ENCODE results near the gene PPP2R2B.
A peak's percentile ranks its signal among the peaks of the same experiment; 100 is the strongest.

PPP2R2B gene

DNA sequence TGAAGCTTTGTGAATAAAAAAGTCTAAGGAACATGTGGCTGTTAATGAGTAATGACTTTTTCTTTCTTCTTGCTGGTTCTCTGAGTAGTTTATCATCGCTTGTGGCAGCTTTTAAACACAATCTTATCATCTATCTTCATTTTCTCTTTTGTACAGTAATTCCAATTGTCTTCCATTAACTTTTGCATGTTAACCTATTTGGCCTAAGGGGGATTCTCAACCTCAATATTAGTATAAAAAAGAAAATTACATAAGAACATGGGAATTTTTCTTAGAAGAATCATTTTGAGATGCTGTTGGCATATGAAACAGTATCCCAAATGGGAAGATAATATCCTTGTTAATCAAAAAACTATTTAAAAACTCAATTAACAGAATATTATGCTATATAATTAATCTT, 182.9 kb downstream of the PPP2R2B start:
- DNase-seq, result no peak

DNA sequence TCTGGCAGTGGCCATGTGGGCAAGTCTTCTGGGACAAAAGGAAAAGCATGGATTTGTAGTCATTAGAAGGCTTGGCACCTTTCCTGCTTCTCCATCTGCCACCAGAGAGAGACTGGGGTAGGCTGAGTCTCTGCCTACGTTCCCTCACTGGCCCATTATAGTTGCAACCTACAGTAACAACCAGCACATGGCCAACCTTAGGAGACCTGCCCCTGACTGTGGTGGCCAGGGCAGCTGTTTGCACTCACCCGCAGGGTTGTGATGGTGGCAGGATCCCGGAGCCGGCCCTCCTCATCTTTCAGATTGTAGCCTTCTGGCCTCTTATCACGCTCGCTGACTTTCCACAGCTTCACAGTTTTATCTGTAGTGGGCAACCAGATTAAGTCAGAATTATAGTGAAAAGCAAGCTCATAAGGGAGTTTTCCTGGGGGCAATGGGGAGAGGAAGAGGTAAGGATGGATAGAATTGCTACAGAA, 187.6 kb downstream of the PPP2R2B start:
- no peak for DNase-seq

DNA sequence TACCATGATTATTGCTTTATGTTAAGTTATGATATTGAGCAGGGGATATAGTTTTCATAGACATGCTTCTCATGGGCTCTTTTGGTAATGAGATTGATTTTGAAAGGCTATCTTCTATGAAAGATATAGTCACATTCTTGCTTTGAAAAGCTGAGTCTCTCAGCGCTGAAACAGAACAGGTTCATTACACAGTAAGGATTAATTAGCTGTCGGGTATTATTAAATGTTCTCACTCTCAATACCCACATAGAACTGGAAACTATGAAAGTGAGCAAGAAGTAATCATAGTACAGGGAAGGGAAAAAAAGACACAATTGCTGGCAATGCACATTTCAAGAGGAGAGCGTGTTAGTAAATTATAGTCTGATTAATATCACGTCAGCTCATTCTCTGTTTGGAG, 190.9 kb downstream of the PPP2R2B start:
- no peak for DNase-seq

GRCh38 chr5:146683861-146684260, 194.7 kb downstream of the PPP2R2B start:
- no peak for DNase-seq

DNA sequence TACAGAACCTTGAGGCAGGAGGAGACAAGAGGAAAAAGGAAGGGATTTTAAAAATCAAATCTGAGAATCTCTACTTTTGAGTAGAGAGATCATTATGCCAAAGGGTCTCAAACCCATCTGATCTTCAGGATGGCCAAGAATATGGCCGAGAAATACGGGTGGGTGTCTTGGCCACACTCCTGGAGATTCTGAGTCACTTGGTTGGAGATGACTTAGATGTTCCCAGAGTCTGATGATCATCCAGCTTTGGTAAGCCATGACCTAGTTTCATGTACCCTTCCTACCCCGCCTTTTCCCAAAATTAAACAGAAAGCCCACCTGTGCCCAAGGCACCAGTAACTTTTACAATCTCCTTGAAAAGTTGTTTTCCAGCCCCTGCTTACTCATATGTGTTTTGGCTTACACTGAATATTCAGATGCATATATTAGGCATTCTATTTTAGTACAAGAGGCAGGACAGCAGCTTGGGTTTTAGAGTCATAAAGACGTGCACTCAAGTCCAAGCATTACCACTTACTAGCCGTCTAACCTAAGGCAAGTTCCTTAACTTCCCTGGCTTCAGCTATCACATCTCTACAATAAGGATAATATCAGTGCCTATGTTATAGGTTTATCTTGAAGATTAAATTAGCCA, 195.5 kb downstream of the PPP2R2B start:
- DNase-seq, result no peak

- DNase-seq, result no peak
Measured at GRCh38 chr5:146681585-146682105, 196.9 kb downstream of the PPP2R2B start.

DNA sequence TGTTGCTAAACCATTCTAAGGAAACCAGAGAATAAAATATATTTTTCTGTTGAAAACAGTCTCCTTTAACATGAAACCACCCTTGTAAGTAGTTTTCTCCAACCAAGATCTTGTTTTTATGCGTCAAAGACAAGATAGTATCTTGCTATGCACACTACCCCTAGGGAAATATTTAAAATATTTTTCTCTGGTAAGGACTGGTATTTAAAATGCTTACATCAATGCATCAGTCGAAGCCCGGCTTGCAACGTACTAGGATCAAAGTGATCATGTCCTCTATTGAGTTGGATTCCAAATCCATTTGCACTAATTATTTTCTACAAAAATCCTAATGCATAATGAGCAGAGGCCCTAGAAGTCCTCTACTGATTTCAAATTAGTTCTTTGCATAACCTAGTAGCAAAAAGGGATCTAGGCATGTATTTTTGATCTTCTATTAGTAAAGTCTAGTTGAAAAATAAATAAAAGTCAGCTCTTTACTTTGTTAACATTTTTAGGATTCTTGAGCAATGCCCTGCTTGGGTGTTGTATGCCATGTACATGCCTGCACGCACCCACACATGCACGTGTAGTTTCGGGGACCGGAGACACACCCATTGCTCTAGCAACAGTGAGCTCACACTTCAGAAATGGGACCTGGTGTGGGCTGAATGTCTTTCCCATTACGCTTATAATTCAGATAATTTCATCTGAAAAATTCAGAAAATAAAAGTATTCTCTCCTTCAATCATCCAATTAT, 197.5 kb downstream of the PPP2R2B start:
- DNase-seq, result no peak

GRCh38 chr5:146675636-146676035, 202.9 kb downstream of the PPP2R2B start:
- no peak for DNase-seq

- DNase-seq, result no peak
Measured at GRCh38 chr5:146672866-146673265, 205.7 kb downstream of the PPP2R2B start.

DNA sequence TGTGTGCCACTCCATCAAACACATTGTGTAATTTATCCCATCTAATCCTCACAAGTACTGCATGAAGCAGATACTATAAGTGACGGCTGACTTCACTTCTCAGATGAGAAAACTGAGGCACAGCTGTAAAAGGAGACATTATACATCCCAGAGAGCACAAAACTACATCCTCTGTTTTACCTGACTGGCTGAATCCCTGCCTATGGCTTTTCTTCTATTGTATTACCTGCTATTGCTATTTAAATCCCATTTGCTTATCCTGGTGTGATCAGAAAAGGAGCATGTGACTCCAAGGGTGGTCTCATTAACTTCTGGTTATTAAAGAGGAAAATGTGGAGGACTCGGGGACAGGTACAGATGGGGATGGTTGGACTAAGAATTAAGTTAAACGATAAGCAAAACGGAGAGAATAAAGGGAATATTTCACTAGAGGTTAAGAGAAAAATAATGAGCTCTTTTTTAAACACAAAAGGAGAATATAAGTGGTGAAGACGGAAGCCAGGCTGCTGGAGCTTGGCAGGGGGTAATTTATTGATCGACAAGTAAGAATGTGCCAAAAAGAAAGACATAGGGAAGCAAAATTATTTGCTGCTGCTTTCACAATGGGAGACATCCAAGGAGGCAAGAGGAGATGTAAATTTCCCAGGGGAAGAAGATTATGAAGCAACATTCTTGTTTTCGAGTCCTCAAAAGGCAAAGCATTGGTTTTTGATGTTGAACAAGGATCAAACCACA, 206.8 kb downstream of the PPP2R2B start:
- DNase-seq, result no peak

GRCh38 chr5:146669656-146670055, 208.9 kb downstream of the PPP2R2B start:
- DNase-seq, result no peak

- peak; percentile 25 for DNase-seq
Measured at GRCh38 chr5:146667633-146668272, 210.8 kb downstream of the PPP2R2B start.

DNA sequence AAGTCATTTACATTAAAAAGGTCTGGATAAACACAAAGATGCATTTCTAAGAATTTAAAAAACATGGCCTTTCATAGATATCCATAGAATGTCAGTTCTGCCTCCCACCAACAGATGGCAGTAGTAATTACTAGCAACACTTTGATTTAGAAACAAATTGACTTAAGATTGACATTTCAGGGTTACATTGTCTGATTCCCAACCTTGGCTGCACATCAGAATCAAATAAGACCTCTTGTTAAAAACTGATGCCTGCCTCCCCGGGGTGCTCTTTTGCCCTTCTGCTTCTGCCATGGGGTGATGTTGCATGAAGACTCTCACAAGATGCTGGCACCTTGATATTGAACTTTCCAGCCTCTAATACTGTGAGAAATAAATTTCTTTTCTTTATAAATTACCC, 216.3 kb downstream of the PPP2R2B start:
- DNase-seq, result peak; percentile 15

DNA sequence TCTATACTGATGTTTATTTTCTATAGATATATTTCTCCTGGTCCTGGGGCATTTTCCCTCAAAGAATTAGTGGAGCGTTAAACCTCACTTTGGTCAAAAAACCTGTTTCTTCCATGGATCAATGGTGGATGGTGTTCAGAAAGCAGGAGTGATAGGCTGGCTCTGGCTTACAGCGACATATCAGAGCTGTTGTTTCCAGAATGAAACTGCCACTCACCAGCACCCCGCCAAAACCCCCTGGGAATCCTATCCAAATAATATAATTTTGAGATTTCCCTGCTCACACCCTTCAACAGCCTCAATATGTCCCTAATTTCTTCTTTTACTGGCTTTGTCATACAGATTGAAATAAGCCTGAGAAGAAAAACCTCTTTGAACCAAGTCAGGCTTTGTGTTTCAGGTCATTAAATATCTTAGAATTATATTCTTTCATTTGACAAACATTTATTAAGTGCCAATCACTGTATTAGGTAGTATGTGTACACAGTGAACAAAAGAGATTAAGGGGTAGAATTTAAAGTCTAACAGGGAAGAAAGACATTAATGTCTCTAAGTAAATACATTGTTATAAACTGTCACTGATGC, 218.1 kb downstream of the PPP2R2B start:
- DNase-seq, result no peak

- DNase-seq, result no peak
Measured at GRCh38 chr5:146659961-146660360, 218.6 kb downstream of the PPP2R2B start.

DNA sequence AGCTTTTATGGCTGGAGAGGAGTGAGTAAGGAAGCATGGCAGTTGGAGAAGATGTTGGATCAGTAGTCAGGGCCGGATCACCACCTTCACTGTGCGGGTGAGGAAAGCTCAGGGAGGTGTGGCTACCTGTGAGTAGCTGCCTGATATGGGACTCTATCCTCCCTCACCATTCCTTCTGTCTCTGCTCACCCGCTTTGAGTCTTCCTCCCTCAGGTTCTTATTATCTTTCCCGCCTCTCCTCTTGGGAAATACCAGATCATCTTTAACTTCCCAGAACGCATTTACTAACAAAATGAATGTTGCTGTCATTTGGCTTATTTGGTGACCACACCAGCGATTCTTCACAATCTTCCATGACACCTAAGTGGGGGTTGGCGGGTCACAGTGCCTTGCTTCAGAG, 221.9 kb downstream of the PPP2R2B start:
- no peak for DNase-seq

DNA sequence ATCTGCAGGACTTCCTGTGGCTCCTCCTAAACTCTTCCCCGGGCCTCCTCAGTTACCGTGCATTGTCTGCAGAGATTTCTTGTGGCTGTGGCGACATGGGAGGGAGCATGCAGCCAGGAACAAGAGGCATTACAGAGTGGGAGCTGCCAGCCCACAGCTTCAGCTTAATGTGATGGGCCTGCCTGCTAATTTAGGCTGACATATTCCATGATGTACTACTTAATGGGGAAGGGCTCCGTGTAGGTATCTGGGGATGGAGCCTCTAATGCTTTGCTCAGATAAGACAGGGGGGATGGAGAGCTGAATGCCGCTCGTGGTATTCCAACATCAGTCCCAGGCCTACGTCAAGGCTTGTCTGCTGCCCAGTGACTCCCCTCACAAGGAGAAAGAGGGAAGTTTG, 225.0 kb downstream of the PPP2R2B start:
- DNase-seq, result no peak

DNA sequence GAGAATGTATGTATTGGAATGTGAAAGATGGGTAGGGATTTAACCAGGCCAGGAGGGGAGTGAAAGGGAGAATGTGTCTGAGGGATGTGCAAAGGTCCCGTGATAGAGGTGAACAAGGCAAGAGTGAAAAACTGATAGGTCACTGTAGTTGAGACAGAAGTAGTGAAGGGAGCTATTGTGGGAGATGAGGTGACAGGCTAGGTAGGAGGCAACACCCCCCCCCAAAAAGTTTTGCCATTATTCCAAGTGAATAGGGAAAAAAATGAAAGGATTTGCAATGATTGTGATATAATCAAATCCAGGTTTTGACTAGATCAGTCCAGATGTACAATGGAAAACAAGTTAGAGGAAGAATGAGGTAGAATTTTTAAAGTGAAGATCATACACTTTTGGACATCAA, 226.0 kb downstream of the PPP2R2B start:
- DNase-seq, result no peak

DNA sequence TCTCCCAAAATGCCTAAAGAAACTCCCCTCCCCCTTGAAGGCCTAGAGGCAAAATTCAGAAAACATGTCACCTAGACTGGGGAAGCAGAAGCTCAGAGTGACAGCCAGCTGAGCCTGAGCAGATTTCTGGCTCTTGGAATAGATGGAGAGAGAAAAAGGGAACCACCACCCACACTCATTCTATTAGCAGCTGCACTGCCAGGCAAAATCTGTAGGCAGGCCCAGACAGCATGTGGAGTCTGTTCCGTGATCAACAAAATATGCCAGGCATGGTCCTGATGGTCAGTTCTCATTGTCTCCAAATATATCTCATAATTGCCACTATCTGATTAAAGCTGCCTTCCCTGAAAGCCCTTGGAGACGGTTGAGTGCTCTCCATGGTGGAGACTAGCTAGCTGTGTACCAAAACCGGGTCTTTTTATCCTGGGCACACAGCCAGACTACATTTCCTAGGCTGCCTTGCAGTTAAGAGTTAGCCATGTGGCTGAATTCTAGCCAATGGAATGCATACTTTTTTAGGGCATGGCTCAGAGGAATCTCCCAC, 230.8 kb downstream of the PPP2R2B start:
- no peak for DNase-seq

GRCh38 chr5:146646441-146646840, 232.1 kb downstream of the PPP2R2B start:
- no peak for DNase-seq

- DNase-seq, result no peak
Measured at GRCh38 chr5:146645342-146645741, 233.2 kb downstream of the PPP2R2B start.

GRCh38 chr5:146644831-146645230, 233.7 kb downstream of the PPP2R2B start:
- DNase-seq, result no peak
